ENCODE measurements around the gene MACROD1. TPM values are rescaled to one million over a fixed set of nuclear protein-coding genes. Genes with fewer than 3 reads are reported as not detected.

The MACROD1 gene
- total RNA-seq, 1 experiment from 2014 or later = 36.9 TPM

- TF ChIP-seq, protein P1, sequence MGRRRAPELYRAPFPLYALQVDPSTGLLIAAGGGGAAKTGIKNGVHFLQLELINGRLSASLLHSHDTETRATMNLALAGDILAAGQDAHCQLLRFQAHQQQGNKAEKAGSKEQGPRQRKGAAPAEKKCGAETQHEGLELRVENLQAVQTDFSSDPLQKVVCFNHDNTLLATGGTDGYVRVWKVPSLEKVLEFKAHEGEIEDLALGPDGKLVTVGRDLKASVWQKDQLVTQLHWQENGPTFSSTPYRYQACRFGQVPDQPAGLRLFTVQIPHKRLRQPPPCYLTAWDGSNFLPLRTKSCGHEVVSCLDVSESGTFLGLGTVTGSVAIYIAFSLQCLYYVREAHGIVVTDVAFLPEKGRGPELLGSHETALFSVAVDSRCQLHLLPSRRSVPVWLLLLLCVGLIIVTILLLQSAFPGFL (CRISPR knock-in tag; IDR thresholded peaks at IDR 0.05; ENCODE audit: borderline replicate concordance) = no peak
- TF ChIP-seq NFYB (CRISPR knock-in tag; conservative IDR thresholded peaks at IDR 0.05; ENCODE audit: low read depth) = peak; percentile 72
- TF ChIP-seq, protein P2, sequence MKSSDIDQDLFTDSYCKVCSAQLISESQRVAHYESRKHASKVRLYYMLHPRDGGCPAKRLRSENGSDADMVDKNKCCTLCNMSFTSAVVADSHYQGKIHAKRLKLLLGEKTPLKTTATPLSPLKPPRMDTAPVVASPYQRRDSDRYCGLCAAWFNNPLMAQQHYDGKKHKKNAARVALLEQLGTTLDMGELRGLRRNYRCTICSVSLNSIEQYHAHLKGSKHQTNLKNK (CRISPR knock-in tag; IDR thresholded peaks at IDR 0.05) = no peak
- TF ChIP-seq, protein P3, sequence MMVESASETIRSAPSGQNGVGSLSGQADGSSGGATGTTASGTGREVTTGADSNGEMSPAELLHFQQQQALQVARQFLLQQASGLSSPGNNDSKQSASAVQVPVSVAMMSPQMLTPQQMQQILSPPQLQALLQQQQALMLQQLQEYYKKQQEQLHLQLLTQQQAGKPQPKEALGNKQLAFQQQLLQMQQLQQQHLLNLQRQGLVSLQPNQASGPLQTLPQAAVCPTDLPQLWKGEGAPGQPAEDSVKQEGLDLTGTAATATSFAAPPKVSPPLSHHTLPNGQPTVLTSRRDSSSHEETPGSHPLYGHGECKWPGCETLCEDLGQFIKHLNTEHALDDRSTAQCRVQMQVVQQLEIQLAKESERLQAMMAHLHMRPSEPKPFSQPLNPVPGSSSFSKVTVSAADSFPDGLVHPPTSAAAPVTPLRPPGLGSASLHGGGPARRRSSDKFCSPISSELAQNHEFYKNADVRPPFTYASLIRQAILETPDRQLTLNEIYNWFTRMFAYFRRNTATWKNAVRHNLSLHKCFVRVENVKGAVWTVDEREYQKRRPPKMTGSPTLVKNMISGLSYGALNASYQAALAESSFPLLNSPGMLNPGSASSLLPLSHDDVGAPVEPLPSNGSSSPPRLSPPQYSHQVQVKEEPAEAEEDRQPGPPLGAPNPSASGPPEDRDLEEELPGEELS (CRISPR knock-in tag; IDR thresholded peaks at IDR 0.05) = peak; percentile 78
- no peak for TF ChIP-seq STAT6 (CRISPR knock-in tag; conservative IDR thresholded peaks at IDR 0.05; ENCODE audit: low read depth)
- TF ChIP-seq, protein P4, sequence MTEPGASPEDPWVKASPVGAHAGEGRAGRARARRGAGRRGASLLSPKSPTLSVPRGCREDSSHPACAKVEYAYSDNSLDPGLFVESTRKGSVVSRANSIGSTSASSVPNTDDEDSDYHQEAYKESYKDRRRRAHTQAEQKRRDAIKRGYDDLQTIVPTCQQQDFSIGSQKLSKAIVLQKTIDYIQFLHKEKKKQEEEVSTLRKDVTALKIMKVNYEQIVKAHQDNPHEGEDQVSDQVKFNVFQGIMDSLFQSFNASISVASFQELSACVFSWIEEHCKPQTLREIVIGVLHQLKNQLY (CRISPR knock-in tag; IDR thresholded peaks at IDR 0.05) = no peak
- TF ChIP-seq TP53 (CRISPR knock-in tag; IDR thresholded peaks at IDR 0.05) = no peak
- TF ChIP-seq E2F4 (CRISPR knock-in tag; IDR thresholded peaks at IDR 0.05; ENCODE audit: borderline replicate concordance, low read depth) = peak; percentile 80; the same call in 1 of the 2 replicates
- peak; percentile 50; the same call in 1 of the 2 replicates for TF ChIP-seq ESRRA (CRISPR knock-in tag; IDR thresholded peaks at IDR 0.05; ENCODE audit: borderline replicate concordance)
- no peak for TF ChIP-seq SMAD4 (CRISPR knock-in tag; IDR thresholded peaks at IDR 0.05)
- TF ChIP-seq, protein P5, sequence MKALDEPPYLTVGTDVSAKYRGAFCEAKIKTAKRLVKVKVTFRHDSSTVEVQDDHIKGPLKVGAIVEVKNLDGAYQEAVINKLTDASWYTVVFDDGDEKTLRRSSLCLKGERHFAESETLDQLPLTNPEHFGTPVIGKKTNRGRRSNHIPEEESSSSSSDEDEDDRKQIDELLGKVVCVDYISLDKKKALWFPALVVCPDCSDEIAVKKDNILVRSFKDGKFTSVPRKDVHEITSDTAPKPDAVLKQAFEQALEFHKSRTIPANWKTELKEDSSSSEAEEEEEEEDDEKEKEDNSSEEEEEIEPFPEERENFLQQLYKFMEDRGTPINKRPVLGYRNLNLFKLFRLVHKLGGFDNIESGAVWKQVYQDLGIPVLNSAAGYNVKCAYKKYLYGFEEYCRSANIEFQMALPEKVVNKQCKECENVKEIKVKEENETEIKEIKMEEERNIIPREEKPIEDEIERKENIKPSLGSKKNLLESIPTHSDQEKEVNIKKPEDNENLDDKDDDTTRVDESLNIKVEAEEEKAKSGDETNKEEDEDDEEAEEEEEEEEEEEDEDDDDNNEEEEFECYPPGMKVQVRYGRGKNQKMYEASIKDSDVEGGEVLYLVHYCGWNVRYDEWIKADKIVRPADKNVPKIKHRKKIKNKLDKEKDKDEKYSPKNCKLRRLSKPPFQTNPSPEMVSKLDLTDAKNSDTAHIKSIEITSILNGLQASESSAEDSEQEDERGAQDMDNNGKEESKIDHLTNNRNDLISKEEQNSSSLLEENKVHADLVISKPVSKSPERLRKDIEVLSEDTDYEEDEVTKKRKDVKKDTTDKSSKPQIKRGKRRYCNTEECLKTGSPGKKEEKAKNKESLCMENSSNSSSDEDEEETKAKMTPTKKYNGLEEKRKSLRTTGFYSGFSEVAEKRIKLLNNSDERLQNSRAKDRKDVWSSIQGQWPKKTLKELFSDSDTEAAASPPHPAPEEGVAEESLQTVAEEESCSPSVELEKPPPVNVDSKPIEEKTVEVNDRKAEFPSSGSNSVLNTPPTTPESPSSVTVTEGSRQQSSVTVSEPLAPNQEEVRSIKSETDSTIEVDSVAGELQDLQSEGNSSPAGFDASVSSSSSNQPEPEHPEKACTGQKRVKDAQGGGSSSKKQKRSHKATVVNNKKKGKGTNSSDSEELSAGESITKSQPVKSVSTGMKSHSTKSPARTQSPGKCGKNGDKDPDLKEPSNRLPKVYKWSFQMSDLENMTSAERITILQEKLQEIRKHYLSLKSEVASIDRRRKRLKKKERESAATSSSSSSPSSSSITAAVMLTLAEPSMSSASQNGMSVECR (CRISPR knock-in tag; IDR thresholded peaks at IDR 0.05; ENCODE audit: borderline replicate concordance) = peak; percentile 88
- TF ChIP-seq, protein P6, sequence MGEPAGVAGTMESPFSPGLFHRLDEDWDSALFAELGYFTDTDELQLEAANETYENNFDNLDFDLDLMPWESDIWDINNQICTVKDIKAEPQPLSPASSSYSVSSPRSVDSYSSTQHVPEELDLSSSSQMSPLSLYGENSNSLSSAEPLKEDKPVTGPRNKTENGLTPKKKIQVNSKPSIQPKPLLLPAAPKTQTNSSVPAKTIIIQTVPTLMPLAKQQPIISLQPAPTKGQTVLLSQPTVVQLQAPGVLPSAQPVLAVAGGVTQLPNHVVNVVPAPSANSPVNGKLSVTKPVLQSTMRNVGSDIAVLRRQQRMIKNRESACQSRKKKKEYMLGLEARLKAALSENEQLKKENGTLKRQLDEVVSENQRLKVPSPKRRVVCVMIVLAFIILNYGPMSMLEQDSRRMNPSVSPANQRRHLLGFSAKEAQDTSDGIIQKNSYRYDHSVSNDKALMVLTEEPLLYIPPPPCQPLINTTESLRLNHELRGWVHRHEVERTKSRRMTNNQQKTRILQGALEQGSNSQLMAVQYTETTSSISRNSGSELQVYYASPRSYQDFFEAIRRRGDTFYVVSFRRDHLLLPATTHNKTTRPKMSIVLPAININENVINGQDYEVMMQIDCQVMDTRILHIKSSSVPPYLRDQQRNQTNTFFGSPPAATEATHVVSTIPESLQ (CRISPR knock-in tag; IDR thresholded peaks at IDR 0.05) = no peak
- no peak for TF ChIP-seq ATF2 (CRISPR knock-in tag; IDR thresholded peaks at IDR 0.05; ENCODE audit: borderline replicate concordance, low read depth)
- TF ChIP-seq TEAD1 (CRISPR knock-in tag; IDR thresholded peaks at IDR 0.05) = no peak
- TF ChIP-seq ATF1 (CRISPR knock-in tag; IDR thresholded peaks at IDR 0.05) = 0 out of 2 replicates have a peak, but pooled peaks have one; percentile 58
- TF ChIP-seq ZNF416 (CRISPR knock-in tag; IDR thresholded peaks at IDR 0.05) = peak; percentile 64; the same call in 1 of the 2 replicates
- TF ChIP-seq, protein P7, sequence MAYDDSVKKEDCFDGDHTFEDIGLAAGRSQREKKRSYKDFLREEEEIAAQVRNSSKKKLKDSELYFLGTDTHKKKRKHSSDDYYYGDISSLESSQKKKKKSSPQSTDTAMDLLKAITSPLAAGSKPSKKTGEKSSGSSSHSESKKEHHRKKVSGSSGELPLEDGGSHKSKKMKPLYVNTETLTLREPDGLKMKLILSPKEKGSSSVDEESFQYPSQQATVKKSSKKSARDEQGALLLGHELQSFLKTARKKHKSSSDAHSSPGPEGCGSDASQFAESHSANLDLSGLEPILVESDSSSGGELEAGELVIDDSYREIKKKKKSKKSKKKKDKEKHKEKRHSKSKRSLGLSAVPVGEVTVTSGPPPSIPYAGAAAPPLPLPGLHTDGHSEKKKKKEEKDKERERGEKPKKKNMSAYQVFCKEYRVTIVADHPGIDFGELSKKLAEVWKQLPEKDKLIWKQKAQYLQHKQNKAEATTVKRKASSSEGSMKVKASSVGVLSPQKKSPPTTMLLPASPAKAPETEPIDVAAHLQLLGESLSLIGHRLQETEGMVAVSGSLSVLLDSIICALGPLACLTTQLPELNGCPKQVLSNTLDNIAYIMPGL (CRISPR knock-in tag; IDR thresholded peaks at IDR 0.05) = peak; percentile 62; the same call in 1 of the 2 replicates
Measured at GRCh38 chr11:63974259-63975143, 191.4 kb downstream of the MACROD1 start, which contains the start of gene COX8A (continued).

Measured in WTC11 (cell line).